C1 segment of cervical spinal cord (tissue), 14 donors: Measurements from ENCODE around the gene MISP3.

Experiments
- DNase-seq, 14 donors: peaks; one replicate each; lab custom pipeline; 2025; lab: John Stamatoyannopoulos, UW

Gene MISP3

GRCh38 chr19:14119644-14120496 lies 47.3 kb downstream of the MISP3 start:
- no peak for DNase-seq

GRCh38 chr19:14120497-14120780 lies 47.9 kb downstream of the MISP3 start:
- no peak for DNase-seq

- no peak for DNase-seq
Measured at GRCh38 chr19:14122924-14123323, 50.3 kb downstream of the MISP3 start.
